CD4-positive, alpha-beta T cell treated with Interleukin-17A for 1 hour (primary cell): ENCODE results near the gene KBTBD3.
A peak's percentile ranks its signal among the peaks of the same experiment; 100 is the strongest.
"Not testable (repeated sequence)": the region's sequence is repeated elsewhere in the genome, so short reads cannot be mapped to it uniquely, and the experiment has no call there.

Experiments used
- DNase-seq: peaks from one replicate; pipeline ENCODE4 v3.0.0-alpha.2; 2020

KBTBD3 gene

DNA sequence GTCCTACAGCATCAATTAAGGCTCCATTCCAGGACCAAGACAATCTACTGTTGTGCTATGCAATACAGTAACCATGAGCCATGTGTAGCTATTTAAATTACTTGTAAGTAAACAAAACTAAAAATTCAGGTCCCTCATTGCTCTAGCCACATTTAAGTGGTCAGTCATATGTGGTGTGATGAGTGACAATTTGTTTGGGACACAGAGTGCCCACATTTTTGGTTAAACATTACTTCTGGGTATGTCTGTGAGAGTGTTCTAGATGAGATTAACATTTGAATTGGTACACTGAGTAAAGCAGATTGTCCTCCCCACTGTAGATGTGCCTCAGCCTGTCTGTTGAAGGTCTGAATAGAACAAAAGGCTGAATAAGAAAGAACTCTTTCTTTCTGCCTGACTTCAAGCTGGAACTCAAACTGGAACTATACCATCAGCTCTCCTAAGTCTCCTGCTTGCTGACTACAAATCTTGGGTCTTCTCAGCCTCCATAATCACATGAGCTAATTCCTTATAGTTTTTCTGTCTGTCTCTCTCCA lies 15.8 kb downstream of the KBTBD3 start:
- DNase-seq = no peak

DNA sequence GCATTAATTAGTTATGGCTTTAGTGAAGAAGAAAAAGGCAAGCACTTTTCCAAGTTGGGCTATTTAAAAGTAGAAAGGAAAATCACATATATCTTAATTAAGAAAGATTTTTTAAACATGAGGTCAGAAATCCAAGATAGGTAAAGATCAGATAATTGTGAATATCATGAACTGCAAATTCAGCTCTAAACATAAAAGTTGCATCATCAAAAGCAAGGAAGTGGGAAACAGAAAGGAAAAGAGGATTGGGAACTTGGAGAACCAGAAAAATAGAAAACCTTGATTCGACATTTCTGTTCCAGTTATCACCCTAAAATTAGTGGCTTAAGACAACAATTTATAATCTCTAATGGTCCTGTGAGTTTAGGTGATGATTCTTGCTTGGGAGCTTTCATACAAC lies 17.5 kb downstream of the KBTBD3 start:
- DNase-seq = no peak

DNA sequence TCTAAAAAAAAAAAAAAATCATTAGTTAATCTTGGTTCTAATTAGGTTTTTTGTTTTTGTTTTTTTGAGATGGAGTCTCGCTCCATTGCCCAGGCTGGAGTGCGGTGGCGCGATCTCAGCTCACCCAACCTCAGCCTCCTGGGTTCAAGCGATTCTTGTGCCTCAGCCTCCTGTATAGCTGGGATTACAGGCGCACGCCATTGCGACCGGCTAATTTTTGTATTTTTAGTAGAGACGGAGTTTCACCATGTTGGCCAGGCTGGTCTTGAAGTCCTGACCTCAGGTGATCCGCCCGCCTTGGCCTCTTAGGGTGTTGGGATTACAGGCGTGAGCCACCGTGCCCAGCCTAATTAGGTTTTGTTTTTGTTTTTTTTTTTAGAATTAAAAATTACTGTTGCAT lies 18.8 kb downstream of the KBTBD3 start:
- DNase-seq = not testable (repeated sequence)

DNA sequence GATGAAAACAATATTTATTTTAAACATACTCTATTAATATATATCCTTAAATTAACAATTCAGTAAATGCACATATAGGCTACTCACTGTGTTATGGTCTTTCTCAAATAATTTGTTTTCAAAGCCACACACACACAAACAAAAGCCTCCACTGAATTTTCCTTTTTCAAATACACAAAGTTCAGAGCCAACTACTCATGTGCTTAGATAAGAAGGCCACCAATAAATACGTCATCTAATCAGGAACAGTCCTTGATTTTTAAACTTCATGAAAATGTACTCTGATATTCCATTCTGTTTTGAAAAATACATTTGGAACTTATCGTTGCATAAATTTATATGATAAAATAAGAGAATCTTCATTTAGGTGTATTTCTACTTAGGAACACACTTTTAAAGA lies 26.0 kb downstream of the KBTBD3 start:
- no peak for DNase-seq

DNA sequence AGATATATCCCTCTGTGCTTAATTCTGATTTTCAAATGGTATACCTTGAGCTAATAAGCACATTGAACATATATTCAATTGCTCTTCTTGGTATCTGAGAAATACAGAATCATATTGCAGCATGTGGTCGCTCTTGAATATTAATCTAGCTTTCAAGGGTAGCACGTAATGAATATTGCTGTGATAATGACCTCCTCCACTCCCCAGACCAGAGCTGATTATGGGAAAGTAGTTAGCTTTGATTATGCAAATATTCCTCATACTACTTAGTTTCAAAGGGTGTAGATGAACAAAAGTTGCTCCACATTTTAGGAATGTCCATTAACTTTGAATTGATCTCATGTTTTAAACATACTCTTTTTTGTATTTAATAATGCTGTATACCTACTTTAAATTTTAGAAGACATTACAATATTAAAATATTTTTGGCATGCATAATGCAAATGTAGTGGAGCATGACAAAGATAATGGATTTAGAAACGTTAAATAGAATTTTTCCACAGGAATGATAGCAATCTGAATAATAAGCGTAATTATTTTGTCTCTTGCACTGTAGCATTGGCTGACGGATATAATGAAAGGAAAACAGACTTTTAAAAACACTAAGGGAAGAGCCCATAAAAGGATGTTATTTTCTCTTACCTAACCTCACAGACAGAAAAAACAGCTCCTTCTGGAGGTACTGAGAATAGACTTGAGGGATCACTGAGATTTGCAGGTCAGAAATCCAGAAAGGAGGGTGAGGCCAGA lies 27.2 kb downstream of the KBTBD3 start:
- DNase-seq = no peak

DNA sequence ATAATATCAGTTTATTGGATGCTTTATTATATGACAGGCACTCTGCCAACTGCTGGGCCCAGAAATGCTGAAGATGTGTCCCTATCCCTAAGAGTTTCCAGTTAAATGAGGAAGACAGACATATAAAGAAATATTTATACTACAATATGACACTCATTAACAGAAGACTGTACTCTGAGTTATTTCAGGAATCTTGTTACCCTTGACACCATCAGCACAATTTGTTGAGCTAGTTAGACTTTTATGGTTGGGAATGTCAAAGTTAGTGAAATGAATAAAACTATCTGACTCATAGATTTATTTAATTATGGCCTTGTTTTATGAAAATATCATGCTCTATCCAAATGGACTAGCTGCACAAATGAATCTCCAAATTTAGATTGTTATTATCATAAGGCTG lies 29.5 kb downstream of the KBTBD3 start:
- DNase-seq = no peak

DNA sequence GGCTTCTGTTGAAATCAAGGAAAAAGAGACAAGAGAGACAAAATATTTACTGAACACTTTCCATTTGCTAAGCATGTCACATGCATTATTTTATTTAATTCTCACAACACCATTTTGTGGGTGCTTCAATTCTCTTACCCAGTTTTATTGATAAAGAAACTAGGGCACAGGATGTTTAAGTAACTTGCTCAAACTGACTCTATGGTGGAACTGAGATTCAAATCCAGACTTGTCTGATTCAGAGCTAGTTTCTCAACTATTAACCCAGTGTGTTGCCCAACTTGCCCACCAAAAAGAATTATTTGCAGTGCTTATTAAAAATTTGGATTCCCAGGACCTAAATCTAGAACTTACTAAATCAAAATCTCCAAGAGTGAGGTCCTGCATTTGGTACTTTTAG lies 33.6 kb downstream of the KBTBD3 start:
- DNase-seq = no peak

DNA sequence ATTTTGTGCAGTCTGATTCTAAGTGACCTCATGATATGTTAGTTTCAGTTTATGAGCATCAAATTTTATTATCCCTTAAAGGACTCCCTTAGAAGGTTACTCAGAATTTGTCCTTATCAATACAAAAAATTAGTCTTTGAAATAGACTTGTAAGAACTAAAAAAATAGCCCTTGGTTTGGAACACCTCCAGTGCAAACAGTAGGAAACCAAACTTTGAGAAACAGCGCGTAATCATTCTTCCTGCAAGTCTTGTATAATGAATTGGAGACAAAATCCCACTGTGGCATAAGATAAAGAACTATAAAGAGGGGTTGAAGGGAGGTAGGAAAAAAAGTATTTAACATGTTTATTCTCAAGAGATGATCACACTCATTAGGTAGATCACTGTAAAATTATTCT lies 44.3 kb downstream of the KBTBD3 start:
- no peak for DNase-seq

DNA sequence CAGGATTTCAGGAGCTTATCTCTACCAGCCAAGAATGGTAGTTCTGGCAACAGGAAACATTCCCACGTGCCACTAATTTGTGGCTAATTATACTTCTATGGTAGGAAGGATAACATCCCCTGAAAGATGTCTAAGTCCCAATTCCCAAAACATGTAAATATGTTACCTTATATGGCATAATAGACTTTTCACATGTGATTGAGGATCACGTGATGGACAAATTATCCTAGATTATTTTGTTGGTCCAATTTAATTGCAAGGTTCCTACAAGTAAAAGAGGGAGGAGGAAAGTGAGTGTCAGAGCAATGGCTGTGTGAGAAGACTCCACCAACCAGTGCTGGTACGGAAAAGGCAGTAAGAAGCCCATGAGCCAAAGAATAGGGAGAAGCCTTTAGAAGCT lies 45.2 kb downstream of the KBTBD3 start:
- DNase-seq = no peak

DNA sequence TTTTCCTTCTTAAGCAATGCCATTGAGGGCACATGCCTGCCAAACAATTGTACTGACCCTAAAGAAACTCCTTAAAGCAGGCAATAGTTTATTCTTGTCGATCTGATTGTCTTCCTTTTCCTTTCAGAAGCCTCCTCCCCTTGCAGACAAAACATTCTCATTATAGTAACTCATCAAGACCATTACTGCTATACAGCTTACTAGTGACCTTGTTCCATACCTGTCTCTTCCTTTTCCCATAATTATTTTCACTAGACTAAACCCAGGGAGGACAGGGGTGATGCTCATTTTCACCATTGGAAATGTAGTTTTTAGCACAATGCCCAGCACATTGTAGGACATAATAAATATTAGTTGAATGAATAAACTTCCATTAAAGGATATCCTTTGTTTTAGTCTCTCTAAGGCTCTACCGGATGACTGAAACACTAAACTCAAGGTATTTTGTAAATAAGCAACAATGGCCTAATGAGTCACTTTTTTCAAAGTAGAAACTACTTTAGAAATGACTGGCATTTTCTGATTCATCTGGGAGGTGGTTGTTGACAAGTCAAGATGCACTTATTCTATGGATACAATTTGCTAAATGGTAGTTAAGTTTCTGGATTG lies 45.8 kb downstream of the KBTBD3 start:
- no peak for DNase-seq

DNA sequence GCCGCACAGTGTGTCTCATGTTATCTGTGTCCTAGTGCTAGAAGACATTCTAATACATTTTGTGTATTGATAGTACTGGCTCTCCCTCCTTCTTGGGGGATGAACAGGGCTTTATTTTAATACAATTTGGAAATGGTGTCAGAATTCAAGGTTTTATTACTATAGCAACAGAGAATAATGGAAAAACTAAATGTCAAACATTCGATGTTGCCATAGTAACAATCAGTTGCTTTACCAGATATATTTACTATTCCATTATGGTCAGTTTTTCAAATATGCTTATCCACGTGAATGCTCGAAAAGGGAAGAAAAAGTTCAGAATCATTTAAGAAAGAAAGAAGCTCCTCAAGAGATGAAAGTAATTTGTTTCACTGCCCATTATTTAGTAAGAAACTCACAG lies 46.5 kb downstream of the KBTBD3 start:
- no peak for DNase-seq

DNA sequence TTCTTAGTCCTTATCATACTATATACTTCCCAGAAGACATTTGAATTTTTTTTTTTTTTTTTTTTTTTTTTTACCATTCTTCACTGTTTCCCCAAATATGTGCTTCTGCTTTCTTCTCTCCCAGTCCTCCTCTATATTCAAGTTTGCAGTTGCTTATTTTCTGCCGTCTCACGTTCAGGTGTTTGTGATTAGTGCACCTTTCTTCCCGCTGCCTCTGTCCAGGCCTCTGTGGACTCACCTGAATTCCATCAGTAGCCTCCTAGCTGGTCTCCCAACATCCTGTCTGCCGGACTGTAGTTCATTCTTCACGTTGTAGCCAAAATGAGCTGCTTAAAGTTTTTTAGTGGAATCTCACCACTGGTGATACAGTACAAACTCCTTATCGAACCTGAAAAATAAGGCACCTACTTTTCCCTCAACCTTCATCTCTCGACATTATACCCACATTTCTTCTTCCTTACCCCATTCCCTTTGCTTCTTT lies 54.3 kb downstream of the KBTBD3 start:
- DNase-seq = peak; percentile 1

DNA sequence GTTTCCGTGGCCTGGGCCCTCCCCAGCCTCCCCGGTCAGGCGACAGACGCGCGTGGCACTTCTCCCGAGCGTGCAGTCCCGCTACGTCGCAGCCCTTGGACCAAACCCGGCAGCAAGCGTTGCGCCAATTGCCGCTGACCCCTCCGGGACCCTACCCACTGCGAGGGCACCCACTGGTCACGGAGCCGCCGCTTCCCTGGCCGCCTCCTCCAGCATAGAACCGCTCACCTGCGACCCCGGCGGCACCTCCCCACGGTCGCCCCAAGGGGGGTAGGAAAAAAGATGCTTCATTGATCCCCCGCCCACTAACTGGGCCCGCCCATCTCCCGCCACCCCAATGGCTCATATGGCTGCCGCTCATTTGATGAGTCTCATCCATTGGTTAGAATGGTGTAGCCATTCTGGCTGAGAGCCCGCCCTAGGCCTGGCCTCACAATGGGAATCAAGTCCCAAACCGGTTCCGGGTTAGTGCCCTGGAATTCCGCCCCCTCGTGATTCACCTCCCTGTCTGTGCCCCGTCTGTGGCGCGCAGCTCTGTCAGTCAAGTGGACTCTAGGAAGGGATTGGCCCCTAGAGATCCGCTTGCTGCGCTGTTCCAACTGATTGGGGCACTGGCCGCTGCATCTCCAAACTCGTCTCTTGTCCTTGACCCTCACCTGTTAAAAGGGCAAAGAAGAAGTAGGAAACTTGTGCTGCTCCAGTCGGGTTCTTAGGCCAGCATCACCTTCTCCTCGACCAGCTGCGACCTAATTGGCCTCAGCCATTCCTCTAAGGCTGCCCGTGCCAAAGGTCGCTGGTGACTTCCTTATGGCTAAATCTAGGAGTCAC lies 55.0 kb downstream of the KBTBD3 start, which contains the start of gene MSANTD4:
Gene MSANTD4 (minus strand): TSS at position 274 of the 828 bp plus-strand sequence. CDS start 11,323 bp downstream, outside the sequence.
- peak; percentile 98 for DNase-seq

DNA sequence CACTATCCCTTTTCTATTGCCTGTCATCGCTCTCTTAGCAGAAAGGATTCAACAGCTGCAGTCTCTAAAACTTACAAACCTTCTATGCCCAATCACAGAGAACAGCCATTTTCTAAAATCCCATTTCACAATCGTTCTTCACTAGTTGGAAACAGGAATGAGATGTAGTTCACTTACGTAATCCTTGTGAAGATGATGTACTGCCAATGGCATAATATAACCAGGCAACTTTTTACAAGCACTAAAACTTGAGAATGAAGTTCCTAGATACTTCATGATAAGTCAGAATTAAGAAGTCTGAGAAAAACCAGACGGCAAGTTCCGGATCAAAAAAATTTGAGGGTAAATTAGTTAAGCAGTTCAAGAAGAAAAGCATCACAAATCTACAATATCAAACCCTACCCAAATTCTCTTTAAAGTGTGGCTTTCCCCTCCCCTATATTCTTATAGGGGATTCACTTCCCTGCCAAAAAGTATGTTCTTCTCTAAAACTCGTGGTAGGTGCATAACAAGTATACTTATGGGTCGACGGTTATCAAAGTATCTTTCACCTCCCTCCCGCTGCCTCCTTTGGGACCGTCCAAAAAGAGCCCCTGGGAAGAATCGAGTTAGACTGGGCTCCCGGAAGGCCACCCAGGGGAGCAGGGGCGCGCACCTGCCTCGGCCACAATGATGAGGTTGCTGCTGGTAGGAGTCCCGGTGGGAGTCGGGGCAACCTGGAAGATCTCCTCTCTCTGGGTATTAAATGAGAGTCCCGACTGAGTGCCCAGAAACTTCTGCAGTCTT lies 55.8 kb downstream of the KBTBD3 start:
- no peak for DNase-seq

DNA sequence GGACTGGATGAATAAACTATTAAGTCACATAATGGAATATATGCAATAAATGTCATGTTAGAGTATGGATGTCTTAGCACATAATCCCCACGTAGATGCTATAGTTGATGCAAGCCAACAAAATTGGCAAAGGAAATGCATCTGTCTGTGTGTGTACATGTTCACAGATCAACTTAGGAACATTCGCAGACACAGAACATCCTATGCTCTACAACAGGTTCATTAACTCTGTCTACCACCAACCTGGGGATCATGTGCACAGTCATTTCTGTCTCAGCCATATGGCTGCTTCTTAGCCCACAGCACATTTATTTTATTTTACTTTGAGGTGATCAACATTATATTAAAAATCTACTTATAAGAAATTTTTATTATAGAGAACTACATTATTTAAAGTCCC lies 60.1 kb downstream of the KBTBD3 start:
- DNase-seq = no peak

DNA sequence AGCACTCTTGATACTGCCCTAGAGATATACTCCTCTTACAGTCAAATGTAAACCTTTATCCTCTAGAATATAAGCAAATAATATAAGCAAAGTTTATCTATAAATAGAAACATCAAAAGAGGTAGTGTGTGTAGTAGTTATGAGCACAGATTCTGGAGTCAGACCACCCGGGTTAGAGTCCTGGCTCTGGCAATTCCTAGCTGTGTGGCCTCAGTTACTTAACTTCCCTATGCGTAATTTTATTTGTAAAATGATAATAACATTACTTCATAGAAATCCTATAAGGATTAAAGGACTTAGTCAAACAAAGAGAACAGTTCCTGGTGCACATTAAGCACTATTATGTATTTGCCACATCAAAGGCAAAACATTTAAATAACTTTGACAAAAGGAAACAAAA lies 62.1 kb downstream of the KBTBD3 start:
- DNase-seq = no peak

DNA sequence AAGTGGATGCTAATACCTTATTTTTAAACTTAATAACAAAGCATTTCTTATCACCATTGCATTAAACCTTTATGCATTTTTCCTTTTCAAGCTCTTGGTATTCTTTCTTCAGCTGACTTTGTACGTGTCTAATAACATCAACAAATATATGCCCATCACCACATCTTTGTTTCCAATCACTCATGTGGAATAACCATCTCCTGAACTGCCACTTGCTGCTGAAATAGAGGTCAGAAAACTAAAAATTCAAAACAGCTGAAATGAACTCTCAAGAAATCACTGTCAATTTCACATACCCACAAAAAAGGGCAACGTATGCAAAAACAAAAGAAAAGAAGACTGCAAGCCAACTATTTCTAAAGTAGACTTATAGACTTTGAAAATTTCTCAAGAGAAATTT lies 62.5 kb downstream of the KBTBD3 start:
- no peak for DNase-seq

DNA sequence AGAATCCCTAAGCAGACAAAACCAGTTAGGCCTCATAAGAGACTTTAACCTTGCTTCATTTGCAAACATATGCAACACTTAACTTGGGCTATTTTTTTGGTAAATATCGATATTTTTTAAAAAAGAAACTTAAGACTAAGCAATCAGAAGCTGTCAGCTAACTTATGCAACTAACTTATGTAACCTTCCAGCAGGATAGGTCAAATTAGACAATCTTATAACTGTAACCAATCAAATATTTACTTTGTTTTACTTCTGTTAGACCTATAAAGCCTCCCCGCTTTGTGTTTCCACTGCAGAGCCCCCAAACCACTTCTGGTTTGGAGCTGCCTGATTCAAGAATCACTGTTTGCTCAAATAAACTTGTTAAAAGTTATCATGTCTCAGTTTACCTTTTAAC lies 63.1 kb downstream of the KBTBD3 start:
- DNase-seq = no peak

DNA sequence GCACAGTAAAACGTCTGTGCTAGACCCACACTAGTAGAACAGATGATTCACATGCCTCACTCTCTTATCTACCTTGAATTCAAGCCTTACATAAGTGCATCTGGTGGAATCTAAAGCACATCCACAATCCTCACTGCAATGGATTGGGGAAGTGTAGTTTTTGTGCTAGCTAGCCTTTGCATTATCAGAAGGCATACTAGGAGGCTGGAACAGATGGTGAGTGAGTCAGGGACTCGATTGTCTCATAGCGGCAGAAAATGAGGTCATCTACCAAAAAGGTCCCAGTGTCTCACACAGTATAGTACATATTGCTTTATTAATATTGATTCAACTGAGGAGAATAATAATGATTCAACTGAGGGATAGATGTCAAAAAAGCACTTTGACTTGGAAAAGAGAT lies 64.4 kb downstream of the KBTBD3 start:
- no peak for DNase-seq

DNA sequence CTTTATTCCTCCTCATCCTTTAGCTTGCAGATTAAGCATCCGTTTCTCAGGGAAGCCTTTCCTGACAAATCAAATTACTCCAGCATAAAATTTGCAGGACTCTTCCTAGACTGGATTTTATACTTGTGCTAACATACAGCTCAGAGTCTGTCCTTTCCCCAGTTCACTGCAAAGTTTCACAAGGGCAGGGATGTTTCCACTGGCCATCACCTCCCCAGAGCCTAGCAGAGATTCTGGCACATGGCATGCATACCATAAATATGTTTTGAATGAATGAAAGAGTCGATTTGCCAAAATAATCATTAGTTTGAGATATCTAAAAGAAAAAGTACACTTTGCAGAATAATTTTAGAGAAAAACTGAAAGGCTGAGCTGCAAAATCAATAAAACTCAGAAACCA lies 65.7 kb downstream of the KBTBD3 start:
- no peak for DNase-seq

DNA sequence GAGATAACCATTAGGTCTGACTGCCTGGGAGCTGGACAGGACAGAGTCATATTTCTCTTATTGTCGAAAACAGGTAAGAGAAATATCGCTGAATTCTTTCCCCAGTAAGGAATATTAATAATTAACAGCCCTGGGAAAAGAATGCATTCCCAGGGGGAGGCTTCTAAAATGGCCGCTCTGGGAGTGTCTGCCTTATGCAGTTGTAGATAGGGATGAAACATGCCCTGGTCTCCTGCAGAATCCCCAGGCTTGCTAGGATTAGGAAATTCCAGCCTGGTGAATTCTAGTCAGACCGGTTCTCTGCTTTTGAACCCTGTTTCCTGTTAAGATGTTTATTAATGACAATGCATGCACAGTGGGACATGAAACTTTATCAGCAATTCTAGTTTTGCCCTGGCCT lies 74.1 kb downstream of the KBTBD3 start:
- DNase-seq = not testable (repeated sequence)

DNA sequence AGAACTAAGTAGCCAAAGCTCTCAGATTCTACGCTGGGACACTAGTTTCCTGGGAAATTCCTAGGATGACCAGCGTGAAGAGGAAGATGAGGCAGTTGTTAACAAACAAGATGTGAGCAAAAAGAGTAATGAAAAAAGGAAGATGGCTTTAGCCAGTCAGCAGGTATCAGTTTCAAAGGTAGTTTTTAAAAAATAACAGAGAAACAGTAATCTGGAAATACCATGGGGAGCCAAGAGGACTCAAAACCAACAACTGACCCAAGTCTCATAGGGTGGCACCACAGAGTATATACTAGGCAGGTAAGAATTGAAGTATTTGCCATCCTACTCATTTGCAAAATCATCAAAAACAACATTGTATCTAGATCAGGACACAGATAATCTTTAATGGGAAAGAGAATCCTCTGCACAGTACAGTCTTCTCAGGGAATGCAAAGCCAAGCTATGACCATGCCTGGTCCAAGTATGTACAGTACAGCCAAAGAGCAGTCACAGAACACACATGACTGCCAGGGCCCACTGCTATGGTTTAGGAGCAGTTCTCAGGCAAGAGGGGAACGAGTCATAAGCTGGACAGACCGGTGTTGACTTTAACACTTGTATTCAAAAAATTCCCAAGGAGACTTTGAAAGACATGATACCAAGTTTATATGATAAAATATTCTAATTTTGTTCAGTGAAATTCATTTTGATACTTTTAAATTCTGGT lies 75.7 kb downstream of the KBTBD3 start:
- DNase-seq = no peak
